Omental fat pad (tissue), 4 donors: Measurements from ENCODE around the gene COMMD8. TPM values are rescaled to one million over a fixed set of nuclear protein-coding genes. Genes with fewer than 3 reads are reported as not detected.

Experiments used
- ATAC-seq: fragments of 150-250 bp; one replicate; pipeline ENCODE4 v1.9.1; 2016; ENCODE audit warnings: mild to moderate bottlenecking, moderate library complexity; ENCODE audit not compliant: low FRiP score
- DNase-seq: peaks from one replicate; pipeline ENCODE4 v3.0.0-alpha.2; 2019; ENCODE audit warnings: low spot score
- total RNA-seq, 4 donors: library from RNA; depleted of rRNA; stranded (reverse); fragments of >200 nt; gene quantifications; one replicate each; pipeline ENCODE4 v1.1.0, GENCODE V29; 2016
- TF ChIP-seq, protein P1 (sequence below), 3 donors: fragments of 450-650 bp; IDR thresholded peaks; one replicate each; pipeline ENCODE4 v1.5.1; 2016 to 2017; ENCODE audit warnings: antibody characterized with exemption in 3 of 3, mild to moderate bottlenecking in 3 of 3, moderate library complexity in 2 of 3

COMMD8 gene
- total RNA-seq, 4 donors from 2014 or later, result 8.8 to 17.8 (median 13.6) TPM

DNA sequence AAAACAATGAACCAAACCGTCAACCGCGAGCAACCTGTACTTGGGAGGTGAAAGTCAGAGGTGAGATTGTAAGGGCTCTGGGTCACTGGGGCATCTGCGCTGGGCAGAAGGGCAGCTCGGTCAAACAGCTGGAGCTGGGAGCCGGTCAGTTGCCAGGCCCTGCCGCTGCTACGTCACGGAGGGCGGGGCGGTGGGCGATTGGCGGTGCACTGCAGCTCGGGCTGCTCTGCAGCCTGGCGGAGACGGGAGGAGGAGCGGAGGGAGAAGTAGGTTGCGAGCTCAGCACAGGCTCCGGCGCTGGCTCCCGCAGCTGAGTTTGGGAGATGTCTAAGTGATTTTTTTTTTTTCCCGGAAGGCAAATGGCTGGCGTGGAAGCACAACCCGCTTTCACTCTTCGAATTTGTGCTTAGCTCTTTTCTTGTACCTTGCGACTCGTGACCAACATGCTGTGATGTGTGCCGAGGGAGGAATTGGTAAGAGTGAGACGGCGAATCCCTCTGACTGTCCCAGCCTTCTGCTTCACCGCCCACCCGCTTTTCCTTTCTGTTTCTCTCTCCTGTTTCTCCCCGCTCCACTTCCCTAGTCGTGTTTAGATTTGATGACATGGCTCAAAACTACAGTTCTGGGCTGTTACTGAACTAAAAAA, 21.7 kb upstream of the COMMD8 start, which contains the start of gene ATP10D:
Gene ATP10D (plus strand): TSS at position 229 of the 646 bp plus-strand sequence. CDS start 27,266 bp downstream, outside the sequence.
- TF ChIP-seq, protein P1, sequence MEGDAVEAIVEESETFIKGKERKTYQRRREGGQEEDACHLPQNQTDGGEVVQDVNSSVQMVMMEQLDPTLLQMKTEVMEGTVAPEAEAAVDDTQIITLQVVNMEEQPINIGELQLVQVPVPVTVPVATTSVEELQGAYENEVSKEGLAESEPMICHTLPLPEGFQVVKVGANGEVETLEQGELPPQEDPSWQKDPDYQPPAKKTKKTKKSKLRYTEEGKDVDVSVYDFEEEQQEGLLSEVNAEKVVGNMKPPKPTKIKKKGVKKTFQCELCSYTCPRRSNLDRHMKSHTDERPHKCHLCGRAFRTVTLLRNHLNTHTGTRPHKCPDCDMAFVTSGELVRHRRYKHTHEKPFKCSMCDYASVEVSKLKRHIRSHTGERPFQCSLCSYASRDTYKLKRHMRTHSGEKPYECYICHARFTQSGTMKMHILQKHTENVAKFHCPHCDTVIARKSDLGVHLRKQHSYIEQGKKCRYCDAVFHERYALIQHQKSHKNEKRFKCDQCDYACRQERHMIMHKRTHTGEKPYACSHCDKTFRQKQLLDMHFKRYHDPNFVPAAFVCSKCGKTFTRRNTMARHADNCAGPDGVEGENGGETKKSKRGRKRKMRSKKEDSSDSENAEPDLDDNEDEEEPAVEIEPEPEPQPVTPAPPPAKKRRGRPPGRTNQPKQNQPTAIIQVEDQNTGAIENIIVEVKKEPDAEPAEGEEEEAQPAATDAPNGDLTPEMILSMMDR (IDR thresholded peaks at IDR 0.05), result no peak
- peak; percentile 99 for ATAC-seq
- DNase-seq, result peak; percentile 89

DNA sequence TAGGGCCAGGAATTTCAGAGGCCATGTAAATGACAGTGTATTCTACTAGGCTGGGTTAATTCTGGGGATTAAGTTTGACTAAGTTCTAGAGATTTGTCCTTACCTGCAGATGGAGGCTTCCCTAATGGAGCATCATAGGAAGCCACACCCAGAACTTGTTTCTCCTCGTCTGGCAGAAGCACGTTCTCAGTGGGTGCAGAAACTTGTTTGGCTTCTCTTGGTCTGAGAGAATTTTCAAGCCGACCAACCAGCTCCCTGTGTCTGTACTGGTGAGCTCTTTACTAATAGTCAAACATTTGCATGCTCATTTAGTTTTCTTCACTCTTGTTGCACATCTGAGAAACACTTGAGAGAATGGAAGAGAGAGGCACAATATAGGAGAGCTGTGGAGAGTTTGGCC, 20.7 kb upstream of the COMMD8 start:
- TF ChIP-seq, protein P1 (IDR thresholded peaks at IDR 0.05), result no peak
- ATAC-seq, result no peak
- no peak for DNase-seq

DNA sequence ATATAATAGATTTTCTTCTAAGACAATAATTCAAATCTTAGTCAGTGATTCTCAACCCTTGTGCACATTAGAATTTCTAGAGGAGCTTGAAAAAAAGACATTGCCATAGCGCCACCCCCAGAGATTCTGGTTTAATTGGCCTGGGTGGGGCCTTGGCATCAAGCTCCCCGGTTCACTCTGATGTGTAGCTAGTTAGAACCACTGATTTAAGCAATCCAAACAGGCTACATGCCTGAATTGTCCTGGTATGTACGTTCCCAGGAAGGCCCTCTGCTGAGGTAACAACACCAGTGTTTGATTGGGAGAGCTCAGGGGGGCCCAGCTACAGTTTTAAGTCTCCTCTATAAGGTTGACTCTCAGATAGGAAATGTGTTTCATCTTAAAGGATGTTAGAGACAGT, 20.2 kb upstream of the COMMD8 start:
- DNase-seq (no peak), ATAC-seq (no peak)
- TF ChIP-seq, protein P1 (IDR thresholded peaks at IDR 0.05), result no peak

DNA sequence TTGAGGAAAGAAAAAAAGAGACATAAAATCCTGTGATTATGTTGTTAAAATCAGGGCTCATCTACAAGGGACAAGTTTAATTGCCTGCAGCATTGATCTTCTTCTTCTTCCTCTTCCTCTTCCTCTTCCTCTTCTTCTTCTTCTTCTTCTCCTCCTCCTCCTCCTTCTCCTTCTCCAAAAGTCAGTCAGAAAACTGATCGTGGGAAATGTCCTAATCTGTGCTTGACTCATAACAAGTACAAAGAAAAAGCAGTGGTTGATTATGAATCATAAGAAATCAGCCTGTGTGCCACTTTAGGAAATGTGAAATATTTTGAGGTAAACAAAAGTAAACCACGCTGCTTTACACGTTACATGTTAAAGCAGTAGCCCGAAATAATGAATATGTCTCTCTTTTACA, 18.8 kb upstream of the COMMD8 start:
- TF ChIP-seq, protein P1 (IDR thresholded peaks at IDR 0.05), result no peak
- no peak for ATAC-seq

DNA sequence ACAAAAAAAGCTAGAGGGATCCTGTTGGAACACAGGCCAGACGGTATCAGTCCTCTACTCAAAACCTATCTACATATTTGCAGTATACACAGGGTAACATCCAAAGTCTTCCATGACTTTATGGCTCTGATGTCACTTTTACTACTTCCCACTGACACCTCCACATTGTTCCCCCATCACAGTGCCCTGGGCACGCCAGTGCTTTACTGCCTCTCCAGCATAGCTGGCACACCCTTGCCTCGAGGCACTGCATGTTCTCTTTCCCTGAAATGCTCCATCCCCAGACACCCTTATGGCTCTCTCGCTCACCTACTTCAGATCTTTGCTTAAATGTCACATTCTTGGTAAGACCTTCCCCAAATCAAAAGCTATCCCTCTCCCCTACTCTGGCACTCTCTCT, 15.3 kb upstream of the COMMD8 start:
- ATAC-seq (no peak), DNase-seq (no peak)
- TF ChIP-seq, protein P1 (IDR thresholded peaks at IDR 0.05), result no peak

More for the DNA sequence above, 18.8 kb upstream of the COMMD8 start:
- DNase-seq, result no peak

DNA sequence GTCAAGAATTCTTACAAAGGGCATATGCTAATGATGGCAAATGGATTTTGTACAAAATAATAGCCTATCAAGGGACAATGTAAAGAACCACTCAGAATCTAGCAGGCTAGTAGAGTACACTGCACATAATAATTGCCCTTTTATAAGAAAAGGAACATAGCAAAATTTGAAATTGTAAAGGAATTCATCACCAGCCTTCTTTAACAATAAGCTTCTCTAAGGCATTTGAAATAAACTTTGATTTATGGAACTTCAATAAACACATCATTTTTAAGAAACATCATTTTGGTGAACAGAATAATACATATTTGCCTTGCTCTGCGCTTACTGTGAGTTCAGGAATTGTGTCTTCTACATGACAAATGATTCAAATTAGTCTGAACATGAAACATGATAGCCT, 11.9 kb upstream of the COMMD8 start:
- TF ChIP-seq, protein P1 (IDR thresholded peaks at IDR 0.05), result no peak
- no peak for DNase-seq
- ATAC-seq, result no peak

DNA sequence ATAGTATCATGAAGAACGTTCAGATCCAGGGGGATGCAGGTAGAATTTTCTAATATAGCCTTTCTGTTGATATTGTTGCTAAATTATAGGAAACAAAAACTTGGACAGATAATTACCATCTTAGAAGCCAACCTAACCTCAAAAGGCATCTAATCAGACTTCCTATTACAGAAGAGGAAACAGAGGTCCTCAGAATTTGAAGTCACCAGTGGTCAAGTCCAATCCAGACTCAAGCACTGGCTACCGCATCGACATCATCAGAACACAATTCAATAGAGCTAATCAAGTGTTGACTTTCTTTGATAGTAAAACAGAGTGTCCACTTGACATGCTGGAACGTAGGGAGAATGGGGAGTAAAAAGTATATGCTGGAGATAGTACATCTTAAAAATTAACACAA, 11.3 kb upstream of the COMMD8 start:
- DNase-seq (no peak), ATAC-seq (no peak)
- TF ChIP-seq, protein P1 (IDR thresholded peaks at IDR 0.05), result no peak
